Measurements from ENCODE around the gene SLC18A3. TPM values are rescaled to one million over a fixed set of nuclear protein-coding genes. Genes with fewer than 3 reads are reported as not detected.

SLC18A3 gene
- polyA plus RNA-seq, 1 donor (not counting 4 experiments of a cell fraction or from before 2014, with no cell fraction given) = not detected

DNA sequence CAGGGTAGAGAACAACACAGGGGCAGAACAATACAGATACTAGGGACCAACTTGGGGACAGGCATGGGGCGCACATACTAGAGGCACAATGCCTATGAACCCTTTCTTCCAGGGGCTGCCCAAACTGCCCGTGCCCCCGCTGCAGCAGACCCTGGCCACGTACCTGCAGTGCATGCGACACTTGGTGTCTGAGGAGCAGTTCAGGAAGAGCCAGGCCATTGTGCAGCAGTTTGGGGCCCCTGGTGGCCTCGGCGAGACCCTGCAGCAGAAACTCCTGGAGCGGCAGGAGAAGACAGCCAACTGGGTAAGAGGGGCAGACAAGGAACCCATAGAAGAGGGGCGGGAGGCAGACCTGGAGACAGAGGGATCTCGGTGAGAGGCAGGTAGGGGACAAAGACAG is 9.5 kb downstream of the SLC18A3 start:
- no peak overlapping the region for H3K27ac ChIP-seq (ENCODE audit: control insufficient read depth, insufficient read depth, low read length)
- no peaks in the 10 kb centered on the region for H3K36me3 ChIP-seq (ENCODE audit: control insufficient read depth in 2 of 2, extremely low read depth in 1 of 2, insufficient read depth in 2 of 2, low read length in 2 of 2)
- no peaks in the 10 kb centered on the region for H3K79me2 ChIP-seq (ENCODE audit: control insufficient read depth, insufficient read depth, low read length)
- no peak overlapping the region for H3K4me3 ChIP-seq (ENCODE audit: control insufficient read depth in 2 of 3, extremely low read depth in 1 of 3, insufficient read depth in 2 of 3, low read depth in 1 of 3, low read length in 3 of 3)
- dilution Hi-C loops (cut with MboI; ENCODE audit: extremely low pct_ligation_motif_present, low sequenced_read_pairs) = no loop called here
- no peak for DNase-seq (ENCODE audit: low read depth, low spot score)
- H3K4me2 ChIP-seq (ENCODE audit: control insufficient read depth, extremely low read depth, insufficient read depth, low read depth, low read length) = no peak overlapping the region
- H3K27me3 ChIP-seq (ENCODE audit: control insufficient read depth, extremely low read depth, insufficient read depth, low read length) = peaks cover 45% of the 10 kb centered on the region
- no peak overlapping the region for H2AFZ ChIP-seq (ENCODE audit: control insufficient read depth, low read length)
- no peaks in the 10 kb centered on the region for H4K20me1 ChIP-seq (ENCODE audit: control insufficient read depth, extremely low read depth, insufficient read depth, low read length)
- H3K9ac ChIP-seq (ENCODE audit: control insufficient read depth, extremely low read depth, insufficient read depth, low read length) = no peak overlapping the region
- no peaks in the 10 kb centered on the region for H3K9me1 ChIP-seq (ENCODE audit: control insufficient read depth, extremely low read depth, insufficient read depth, low read length)
- no peak for FAIRE-seq
- H3K9me3 ChIP-seq (ENCODE audit: control insufficient read depth, low read depth, low read length) = no peaks in the 10 kb centered on the region
- no peak for TF ChIP-seq EZH2 (IDR thresholded peaks at IDR 0.05; ENCODE audit: low read length)
- TF ChIP-seq, protein P1, sequence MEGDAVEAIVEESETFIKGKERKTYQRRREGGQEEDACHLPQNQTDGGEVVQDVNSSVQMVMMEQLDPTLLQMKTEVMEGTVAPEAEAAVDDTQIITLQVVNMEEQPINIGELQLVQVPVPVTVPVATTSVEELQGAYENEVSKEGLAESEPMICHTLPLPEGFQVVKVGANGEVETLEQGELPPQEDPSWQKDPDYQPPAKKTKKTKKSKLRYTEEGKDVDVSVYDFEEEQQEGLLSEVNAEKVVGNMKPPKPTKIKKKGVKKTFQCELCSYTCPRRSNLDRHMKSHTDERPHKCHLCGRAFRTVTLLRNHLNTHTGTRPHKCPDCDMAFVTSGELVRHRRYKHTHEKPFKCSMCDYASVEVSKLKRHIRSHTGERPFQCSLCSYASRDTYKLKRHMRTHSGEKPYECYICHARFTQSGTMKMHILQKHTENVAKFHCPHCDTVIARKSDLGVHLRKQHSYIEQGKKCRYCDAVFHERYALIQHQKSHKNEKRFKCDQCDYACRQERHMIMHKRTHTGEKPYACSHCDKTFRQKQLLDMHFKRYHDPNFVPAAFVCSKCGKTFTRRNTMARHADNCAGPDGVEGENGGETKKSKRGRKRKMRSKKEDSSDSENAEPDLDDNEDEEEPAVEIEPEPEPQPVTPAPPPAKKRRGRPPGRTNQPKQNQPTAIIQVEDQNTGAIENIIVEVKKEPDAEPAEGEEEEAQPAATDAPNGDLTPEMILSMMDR (optimal IDR thresholded peaks at IDR 0.05 in 1 of 3, IDR thresholded peaks at IDR 0.05 in 1 of 3, conservative IDR thresholded peaks at IDR 0.05 in 1 of 3; ENCODE audit: extremely low read depth in 1 of 3, insufficient read depth in 2 of 3, low read length in 3 of 3) = no peak
- no peaks in the 10 kb centered on the region for H3K4me1 ChIP-seq (ENCODE audit: control insufficient read depth, extremely low read depth, insufficient read depth, low read length)

DNA sequence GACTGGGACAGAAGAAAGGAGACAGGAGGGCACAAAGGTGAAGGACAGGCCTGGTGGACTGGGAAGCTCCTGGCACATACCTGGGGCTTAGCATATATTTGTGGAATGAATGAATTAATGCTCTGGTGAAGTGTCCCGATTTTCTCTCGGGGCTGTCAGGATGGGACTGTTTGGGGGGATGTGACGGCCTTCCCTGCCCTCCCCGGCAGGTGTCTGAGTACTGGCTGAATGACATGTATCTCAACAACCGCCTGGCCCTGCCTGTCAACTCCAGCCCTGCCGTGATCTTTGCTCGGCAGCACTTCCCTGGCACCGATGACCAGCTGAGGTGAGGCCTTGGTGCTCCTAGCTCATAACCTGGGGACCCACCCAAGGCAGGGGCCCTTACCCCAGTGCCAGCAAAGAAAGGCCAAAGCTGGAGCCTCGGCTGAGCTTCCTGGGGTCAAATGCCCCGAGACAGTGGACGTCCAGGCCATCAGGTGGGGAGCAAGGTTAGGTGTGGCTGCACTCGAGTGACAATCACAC is 10.2 kb downstream of the SLC18A3 start:
- no peak overlapping the region for H3K9ac ChIP-seq (ENCODE audit: control insufficient read depth, extremely low read depth, insufficient read depth, low read length)
- H3K27ac ChIP-seq (ENCODE audit: control insufficient read depth, insufficient read depth, low read length) = no peak overlapping the region
- no peak overlapping the region for H2AFZ ChIP-seq (ENCODE audit: control insufficient read depth, low read length)
- no peaks in the 10 kb centered on the region for H3K9me1 ChIP-seq (ENCODE audit: control insufficient read depth, extremely low read depth, insufficient read depth, low read length)
- dilution Hi-C loops (cut with MboI; ENCODE audit: extremely low pct_ligation_motif_present, low sequenced_read_pairs) = no loop called here
- H3K79me2 ChIP-seq (ENCODE audit: control insufficient read depth, insufficient read depth, low read length) = no peaks in the 10 kb centered on the region
- H3K36me3 ChIP-seq (ENCODE audit: control insufficient read depth in 2 of 2, extremely low read depth in 1 of 2, insufficient read depth in 2 of 2, low read length in 2 of 2) = no peaks in the 10 kb centered on the region
- no peak overlapping the region for H3K4me3 ChIP-seq (ENCODE audit: control insufficient read depth in 2 of 3, extremely low read depth in 1 of 3, insufficient read depth in 2 of 3, low read depth in 1 of 3, low read length in 3 of 3)
- no peak for FAIRE-seq
- no peak for DNase-seq (ENCODE audit: low read depth, low spot score)
- TF ChIP-seq, protein P1 (optimal IDR thresholded peaks at IDR 0.05 in 1 of 3, IDR thresholded peaks at IDR 0.05 in 1 of 3, conservative IDR thresholded peaks at IDR 0.05 in 1 of 3; ENCODE audit: extremely low read depth in 1 of 3, insufficient read depth in 2 of 3, low read length in 3 of 3) = no peak
- TF ChIP-seq EZH2 (IDR thresholded peaks at IDR 0.05; ENCODE audit: low read length) = no peak
- no peaks in the 10 kb centered on the region for H3K9me3 ChIP-seq (ENCODE audit: control insufficient read depth, low read depth, low read length)
- no peaks in the 10 kb centered on the region for H3K4me1 ChIP-seq (ENCODE audit: control insufficient read depth, extremely low read depth, insufficient read depth, low read length)
- H3K27me3 ChIP-seq (ENCODE audit: control insufficient read depth, extremely low read depth, insufficient read depth, low read length) = peaks cover 38% of the 10 kb centered on the region
- H4K20me1 ChIP-seq (ENCODE audit: control insufficient read depth, extremely low read depth, insufficient read depth, low read length) = no peaks in the 10 kb centered on the region
- H3K4me2 ChIP-seq (ENCODE audit: control insufficient read depth, extremely low read depth, insufficient read depth, low read depth, low read length) = no peak overlapping the region

Data from keratinocyte (primary cell).